ENCODE measurements around the gene HMGXB3. TPM values are rescaled to one million over a fixed set of nuclear protein-coding genes. Genes with fewer than 3 reads are reported as not detected.

The HMGXB3 gene
- total and polyA plus RNA-seq, 2 of the 13 experiments (the other 11 are each of a cell fraction or from before 2014, with no cell fraction given), result 18.8 to 23.8 TPM

- TF ChIP-seq ZNF740 (CRISPR knock-in tag; IDR thresholded peaks at IDR 0.05) (no peak), FOXJ3 (CRISPR knock-in tag; IDR thresholded peaks at IDR 0.05; ENCODE audit: borderline replicate concordance) (no peak), ZNF589 (CRISPR knock-in tag; conservative IDR thresholded peaks at IDR 0.05) (no peak), ZNF251 (CRISPR knock-in tag; IDR thresholded peaks at IDR 0.05) (no peak; the same call in 1 of the 2 replicates), HMGA1 (CRISPR knock-in tag; conservative IDR thresholded peaks at IDR 0.05) (no peak), MLX (CRISPR knock-in tag; IDR thresholded peaks at IDR 0.05) (no peak), ZBTB34 (CRISPR knock-in tag; IDR thresholded peaks at IDR 0.05) (0 out of 2 replicates have a peak, but pooled peaks have one; percentile 5), MTA3 (CRISPR knock-in tag; IDR thresholded peaks at IDR 0.05) (no peak), ZNF879 (CRISPR knock-in tag; IDR thresholded peaks at IDR 0.05) (no peak; the same call in 1 of the 2 replicates), CENPBD1 (CRISPR knock-in tag; IDR thresholded peaks at IDR 0.05; ENCODE audit: borderline replicate concordance, low read depth) (no peak), ZNF784 (CRISPR knock-in tag; IDR thresholded peaks at IDR 0.05; ENCODE audit: borderline replicate concordance) (no peak), NFATC3 (CRISPR knock-in tag; IDR thresholded peaks at IDR 0.05) (no peak)
These were observed 586 bp downstream of the HMGXB3 start (continued) for GRCh38 chr5:150000990-150001659.
